GM12801 (cell line): ENCODE measurements around the gene MINDY1.

ENCODE experiments used
- CTCF ChIP-seq: IDR thresholded peaks from one replicate; pipeline ENCODE4 v1.5.1; 2011; ENCODE audit warnings: control low read depth; ENCODE audit not compliant: insufficient read length; ENCODE audit errors: extremely low read depth

MINDY1 gene

GRCh38 chr1:150960646-150961045, 46.1 kb downstream of the MINDY1 start:
- TF ChIP-seq CTCF: no peak

GRCh38 chr1:150957666-150958065, 49.0 kb downstream of the MINDY1 start:
- no peak for TF ChIP-seq CTCF

- TF ChIP-seq CTCF: no peak
These were observed 51.4 kb downstream of the MINDY1 start for GRCh38 chr1:150955280-150955679.

- TF ChIP-seq CTCF: no peak
These were observed 52.0 kb downstream of the MINDY1 start for GRCh38 chr1:150954708-150955107.
